Hepatocyte (in vitro differentiated cells): ENCODE measurements around the gene STX8. TPM values are rescaled to one million over a fixed set of nuclear protein-coding genes. Genes with fewer than 3 reads are reported as not detected.

Experiments
- DNase-seq: peaks from one replicate; pipeline ENCODE4 v3.0.0-alpha.2; 2016; ENCODE audit warnings: low spot score
- H2AFZ ChIP-seq: fragments of 200-600 bp; sonication (generic); 2 replicates; pipeline ENCODE4 v1.6.0; 2016; ENCODE audit warnings: antibody characterized with exemption, mild to moderate bottlenecking
- H3K27ac ChIP-seq: fragments of 200-600 bp; sonication (generic); 2 replicates; pipeline ENCODE4 v1.5.1; 2016; ENCODE audit warnings: mild to moderate bottlenecking
- H3K27me3 ChIP-seq: fragments of 200-600 bp; sonication (generic); 2 replicates; pipeline ENCODE4 v1.6.1; 2016
- H3K36me3 ChIP-seq: fragments of 200-600 bp; sonication (generic); replicated peaks from 2 replicates; pipeline ENCODE4 v1.5.1; 2016; ENCODE audit warnings: low read depth; ENCODE audit not compliant: insufficient read depth
- H3K4me1 ChIP-seq: fragments of 200-600 bp; sonication (generic); 2 replicates; pipeline ENCODE4 v1.5.1; 2016; ENCODE audit warnings: mild to moderate bottlenecking, moderate library complexity; ENCODE audit not compliant: insufficient read depth
- H3K4me2 ChIP-seq: fragments of 200-600 bp; sonication (generic); 2 replicates; pipeline ENCODE4 v1.6.0; 2016
- H3K4me3 ChIP-seq: fragments of 200-600 bp; sonication (generic); 2 replicates; pipeline ENCODE4 v1.5.1; 2016; ENCODE audit warnings: mild to moderate bottlenecking
- H3K79me2 ChIP-seq: fragments of 200-600 bp; sonication (generic); 2 replicates; pipeline ENCODE4 v1.6.0; 2017; ENCODE audit warnings: mild to moderate bottlenecking
- H3K9me2 ChIP-seq: fragments of 200-600 bp; sonication (generic); replicated peaks from 2 replicates; pipeline ENCODE4 v1.6.0; 2017; ENCODE audit warnings: mild to moderate bottlenecking; ENCODE audit not compliant: insufficient read depth
- H3K9me3 ChIP-seq: fragments of 200-600 bp; sonication (generic); 2 replicates; pipeline ENCODE4 v1.5.1; 2016; ENCODE audit warnings: low read depth, mild to moderate bottlenecking
- H4K20me1 ChIP-seq: fragments of 200-600 bp; sonication (generic); 2 replicates; pipeline ENCODE4 v1.6.0; 2016; ENCODE audit warnings: mild to moderate bottlenecking; ENCODE audit not compliant: insufficient read depth, poor library complexity, severe bottlenecking
- CTCF ChIP-seq: fragments of 200-600 bp; sonication (generic); IDR thresholded peaks from 2 replicates; pipeline ENCODE4 v1.5.1; 2016; ENCODE audit warnings: antibody characterized with exemption, mild to moderate bottlenecking; ENCODE audit not compliant: poor library complexity
- EZH2 ChIP-seq: fragments of 200-600 bp; sonication (generic); IDR thresholded peaks from 2 replicates; pipeline ENCODE4 v1.6.1; 2016; ENCODE audit warnings: antibody characterized with exemption, mild to moderate bottlenecking, borderline replicate concordance
- EZH2phosphoT487 ChIP-seq: fragments of 200-600 bp; sonication (generic); IDR thresholded peaks from one replicate; pipeline ENCODE4 v1.6.1; 2018; ENCODE audit warnings: antibody characterized with exemption, mild to moderate bottlenecking, low read depth, moderate library complexity; ENCODE audit not compliant: unreplicated experiment, severe bottlenecking
- WGBS: methylation state at CpG from one replicate; pipeline ENCODE4 v1.1.6; 2016; ENCODE audit warnings: low lambda C conversion rate; ENCODE audit errors: missing lambda C conversion rate; 5-methylcytosine and 5-hydroxymethylcytosine counted together
- polyA plus RNA-seq: library from polyadenylated mRNA; unstranded; fragments of >200 nt; fragmentation: Nextera tagmentation; extraction: Ambion mirVana; gene quantifications from 2 replicates; pipeline ENCODE4 v1.2.1, GENCODE V29; 2016
- total RNA-seq: library from RNA; depleted of rRNA; stranded (reverse); fragments of >200 nt; gene quantifications from 2 replicates; pipeline ENCODE4 v1.2.3, GENCODE V29; 2014

STX8 gene
- total and polyA plus RNA-seq, 2 experiments from 2014 or later, result 40.6 to 64.7 TPM

- H3K27me3 ChIP-seq, result no peaks in the 10 kb centered on the region
- TF ChIP-seq CTCF (peak; percentile 55), EZH2 (no peak), EZH2phosphoT487 (no peak)
- H3K9me3 ChIP-seq, result no peaks in the 10 kb centered on the region
- H3K4me2 ChIP-seq, result no peak overlapping the region
- H3K79me2 ChIP-seq, result no peaks in the 10 kb centered on the region
- no peak overlapping the region for H3K4me3 ChIP-seq
- no peak overlapping the region for H2AFZ ChIP-seq
- no peaks in the 10 kb centered on the region for H4K20me1 ChIP-seq
- no peak overlapping the region for H3K27ac ChIP-seq
- no peaks in the 10 kb centered on the region for H3K4me1 ChIP-seq
- peak; percentile 11 for DNase-seq
- no peaks in the 10 kb centered on the region for H3K9me2 ChIP-seq
- WGBS, result 65% methylated on average over 5 of the region's 5 CpGs
- no peaks in the 10 kb centered on the region for H3K36me3 ChIP-seq
These were observed 46.5 kb downstream of the STX8 start for GRCh38 chr17:9529033-9529700.

DNA sequence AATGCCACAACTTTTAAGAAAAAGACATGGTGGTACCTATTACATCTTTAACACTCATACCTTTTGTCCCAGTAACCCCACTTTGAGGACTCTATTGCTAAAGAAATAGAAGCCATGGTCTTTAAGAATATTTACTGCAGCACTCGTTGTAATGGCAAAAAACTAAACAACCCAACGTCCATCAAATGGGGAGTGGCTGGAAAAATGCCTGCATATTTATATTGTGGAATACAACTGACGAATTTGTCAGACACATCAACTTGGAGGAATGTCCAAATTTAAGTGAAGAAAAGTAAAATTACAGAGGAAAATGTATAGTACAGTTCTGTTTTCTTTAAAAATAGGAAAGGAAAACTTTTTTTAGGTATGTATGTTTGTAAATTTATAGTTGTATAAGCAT lies 47.8 kb downstream of the STX8 start:
- no peak overlapping the region for H3K4me3 ChIP-seq
- no peaks in the 10 kb centered on the region for H3K79me2 ChIP-seq
- H3K36me3 ChIP-seq, result no peaks in the 10 kb centered on the region
- no peaks in the 10 kb centered on the region for H3K9me3 ChIP-seq
- H3K4me2 ChIP-seq, result no peak overlapping the region
- no peak for TF ChIP-seq EZH2phosphoT487
- no peak for TF ChIP-seq CTCF
- TF ChIP-seq EZH2, result no peak
- DNase-seq, result no peak
- 70% methylated on average over 3 of the region's 3 CpGs for whole genome bisulfite sequencing
- H4K20me1 ChIP-seq, result no peaks in the 10 kb centered on the region
- no peak overlapping the region for H3K27ac ChIP-seq
- H3K27me3 ChIP-seq, result no peaks in the 10 kb centered on the region
- H3K4me1 ChIP-seq, result no peaks in the 10 kb centered on the region
- no peaks in the 10 kb centered on the region for H3K9me2 ChIP-seq
- no peak overlapping the region for H2AFZ ChIP-seq

DNA sequence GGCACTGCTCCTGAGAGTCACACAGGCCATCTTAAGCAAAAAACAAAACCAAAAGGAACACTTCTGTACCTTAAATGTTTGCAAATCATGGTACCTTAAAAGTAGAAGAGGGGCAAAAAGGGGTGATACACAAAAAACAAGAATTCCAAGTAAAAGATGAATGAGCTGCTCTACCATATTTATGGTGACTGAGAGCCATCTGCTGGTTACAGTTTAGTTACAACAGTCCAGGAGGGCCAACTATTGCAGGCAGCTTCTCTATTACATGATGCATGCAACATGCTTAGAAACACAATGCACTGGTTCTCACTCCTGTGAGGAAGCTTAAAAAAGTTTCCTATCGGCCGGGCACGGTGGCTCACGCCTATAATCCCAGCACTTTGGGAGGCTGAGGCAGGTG lies 53.5 kb downstream of the STX8 start:
- WGBS, result 41% methylated on average over 4 of the region's 4 CpGs
- peak; percentile 62 for DNase-seq

More for the DNA sequence above, 53.5 kb downstream of the STX8 start:
- no peak overlapping the region for H3K4me3 ChIP-seq
- H3K27me3 ChIP-seq, result no peaks in the 10 kb centered on the region
- H3K4me1 ChIP-seq, result peaks cover 3% of the 10 kb centered on the region
- H3K36me3 ChIP-seq, result no peaks in the 10 kb centered on the region
- no peaks in the 10 kb centered on the region for H4K20me1 ChIP-seq
- H3K27ac ChIP-seq, result no peak overlapping the region
- H2AFZ ChIP-seq, result no peak overlapping the region
- TF ChIP-seq CTCF, result peak; percentile 71
- no peak for TF ChIP-seq EZH2
- H3K9me3 ChIP-seq, result no peaks in the 10 kb centered on the region
- no peak overlapping the region for H3K4me2 ChIP-seq
- no peaks in the 10 kb centered on the region for H3K9me2 ChIP-seq
- H3K79me2 ChIP-seq, result no peaks in the 10 kb centered on the region
